GM23248 (cell line): ENCODE results near the gene CPPED1.

Experiments
- EZH2 ChIP-seq: fragments of 200-600 bp; sonication (generic); IDR thresholded peaks from 2 replicates; pipeline ENCODE4 v1.6.1; 2018; ENCODE audit warnings: antibody characterized with exemption, mild to moderate bottlenecking; ENCODE audit not compliant: insufficient read depth, poor library complexity, severe bottlenecking
- EZH2phosphoT487 ChIP-seq: fragments of 200-600 bp; sonication (generic); IDR thresholded peaks from 2 replicates; pipeline ENCODE4 v1.6.1; 2018; ENCODE audit warnings: antibody characterized with exemption, moderate library complexity, mild to moderate bottlenecking, low read depth; ENCODE audit not compliant: insufficient read depth

GRCh38 chr16:12763517-12763916, 40.2 kb downstream of the CPPED1 start:
- TF ChIP-seq EZH2 (no peak), EZH2phosphoT487 (no peak)
